ENCODE measurements around the gene BRD3OS.

DNA sequence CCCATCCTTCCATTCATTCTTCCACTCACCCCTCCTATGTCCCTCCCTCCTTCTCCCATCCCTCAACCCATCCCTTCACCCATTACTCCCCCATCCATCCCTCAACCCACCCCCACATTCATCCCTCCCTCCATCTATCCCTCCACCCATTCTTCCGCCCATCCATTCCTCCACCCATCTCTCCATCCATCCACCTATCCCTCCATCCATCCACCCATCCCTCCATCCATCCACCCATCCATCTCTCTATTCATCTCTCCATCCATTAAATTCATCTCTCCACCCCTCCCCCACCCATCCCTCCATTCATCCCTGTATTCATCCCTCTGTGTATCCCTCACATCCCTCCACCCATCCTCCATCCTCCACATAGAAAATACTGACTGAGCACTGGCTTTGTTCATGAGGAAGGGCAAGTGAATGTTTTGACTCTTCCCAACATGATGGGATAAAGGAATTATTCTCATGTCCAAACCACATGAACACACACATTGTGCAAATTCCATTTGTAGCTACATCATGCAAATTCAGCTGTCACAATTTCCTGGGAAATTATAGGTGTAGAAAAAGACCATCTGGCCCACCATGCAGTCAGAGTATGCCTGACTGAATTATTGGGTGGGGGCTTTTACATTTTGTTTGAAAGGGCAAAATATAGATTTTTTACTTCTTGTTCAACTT lies 26.2 kb upstream of the BRD3OS start:
- no peak for TF ChIP-seq YY1 (IDR thresholded peaks at IDR 0.05; ENCODE audit: insufficient read depth, insufficient read length)
- TF ChIP-seq ZNF274 (IDR thresholded peaks at IDR 0.05; ENCODE audit: low read depth, low read length), result no peak
- TF ChIP-seq SUZ12 (IDR thresholded peaks at IDR 0.05; ENCODE audit: extremely low read depth, insufficient read depth, insufficient read length), result no peak

Measured in NT2/D1 (cell line).